HG03196 (cell line): ENCODE measurements around the gene LPO.

Experiments used
- ATAC-seq: cut with Tn5 transposase; IDR thresholded peaks from one replicate; pipeline ENCODE4 v1.9.1; 2021; ENCODE audit not compliant: unreplicated experiment

LPO gene

GRCh38 chr17:58302919-58303585 lies 64.7 kb downstream of the LPO start:
- no peak for ATAC-seq

GRCh38 chr17:58303971-58304749 lies 65.8 kb downstream of the LPO start:
- ATAC-seq = no peak

DNA sequence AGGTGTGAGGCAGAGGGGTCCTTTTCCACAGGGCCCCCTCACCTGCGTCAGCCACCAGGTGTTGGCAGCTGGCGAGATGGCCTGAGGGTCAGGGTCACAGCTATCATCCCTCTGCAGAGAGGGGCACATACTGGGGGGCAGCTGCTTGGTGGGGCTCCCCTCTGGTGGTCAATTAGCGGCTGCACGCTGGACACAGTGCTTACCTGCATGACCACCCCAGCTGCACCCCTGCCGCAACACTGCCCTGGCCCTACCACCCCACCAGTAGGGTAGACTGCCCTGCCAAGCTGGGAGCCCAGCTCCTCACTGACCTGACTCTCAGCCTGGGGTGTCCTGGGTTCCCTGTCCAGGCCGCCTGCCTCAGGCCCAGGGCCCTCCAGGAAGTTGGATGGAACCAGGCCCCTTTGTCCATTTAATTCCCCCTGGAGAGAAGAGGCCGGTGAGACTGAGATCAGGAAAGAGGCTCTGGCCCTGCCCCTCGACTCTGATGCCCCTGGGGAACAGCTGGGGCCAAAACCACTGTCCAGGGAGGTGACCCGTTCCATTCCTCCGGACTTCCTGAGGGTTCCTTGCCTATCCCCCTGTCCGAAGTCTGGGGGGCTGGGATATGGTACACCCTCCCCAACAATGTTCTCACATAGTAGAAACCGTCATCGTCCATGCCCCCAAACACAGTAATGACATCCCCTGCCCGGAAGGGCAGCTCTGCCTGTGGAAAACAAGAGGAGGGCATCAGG lies 66.5 kb downstream of the LPO start:
- no peak for ATAC-seq

DNA sequence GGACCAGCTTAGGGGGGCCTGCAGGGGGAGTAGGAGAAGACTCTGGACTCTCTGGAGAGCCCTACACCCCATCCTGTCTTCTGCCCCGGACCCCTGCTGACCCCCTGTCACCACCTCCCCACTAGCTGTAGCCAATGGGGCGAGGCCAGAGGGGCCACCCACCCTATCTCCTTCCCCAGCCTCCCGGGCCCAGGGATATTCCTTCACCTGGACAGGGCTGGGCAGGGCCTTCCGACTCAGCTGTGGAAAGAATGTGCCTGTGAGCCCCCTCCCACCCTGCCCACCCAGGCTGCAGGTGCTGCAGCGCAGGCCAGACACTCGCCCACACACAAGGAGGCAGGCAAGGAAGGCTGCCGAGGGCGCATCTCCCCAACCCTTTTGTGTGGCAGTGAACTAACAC lies 67.2 kb downstream of the LPO start:
- ATAC-seq = no peak

DNA sequence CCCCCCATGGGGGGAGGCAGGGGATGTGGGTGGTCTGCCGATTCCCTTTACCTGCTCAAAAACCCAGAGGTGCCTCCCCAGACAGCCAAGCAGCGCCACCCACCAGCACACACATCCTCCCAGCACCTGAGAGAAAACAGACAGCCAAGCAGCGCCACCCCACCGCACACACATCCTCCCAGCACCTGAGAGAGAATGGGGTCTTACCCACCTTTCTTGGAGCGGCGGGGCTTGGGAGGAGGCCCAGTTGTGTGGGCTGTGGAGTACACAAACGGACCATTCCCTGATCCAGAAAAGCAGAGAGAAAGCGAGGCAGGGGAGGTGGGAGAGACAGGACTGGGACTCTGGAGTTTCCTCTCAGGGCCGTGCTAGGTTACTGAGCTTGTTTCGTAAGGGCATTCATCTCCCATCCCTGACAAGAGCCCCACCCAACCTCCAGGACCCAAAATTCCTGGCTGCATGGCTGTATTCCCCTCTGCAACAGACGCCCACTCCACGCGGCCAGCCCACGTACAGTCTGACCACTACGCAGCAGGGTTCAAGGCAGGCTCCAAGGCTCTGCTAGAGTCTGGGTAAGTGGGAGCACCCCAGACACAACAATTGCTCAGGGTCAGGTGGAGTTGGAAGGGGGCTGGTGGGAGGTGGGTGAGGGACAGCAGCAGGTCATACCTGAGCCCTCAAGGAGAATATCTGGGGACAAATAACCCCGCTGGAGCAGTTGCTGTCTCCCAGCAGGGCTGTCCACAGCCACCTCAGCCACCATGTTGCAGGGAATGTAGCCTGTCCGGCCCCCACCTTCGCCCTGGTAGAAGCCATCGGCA lies 68.0 kb downstream of the LPO start:
- ATAC-seq = no peak

DNA sequence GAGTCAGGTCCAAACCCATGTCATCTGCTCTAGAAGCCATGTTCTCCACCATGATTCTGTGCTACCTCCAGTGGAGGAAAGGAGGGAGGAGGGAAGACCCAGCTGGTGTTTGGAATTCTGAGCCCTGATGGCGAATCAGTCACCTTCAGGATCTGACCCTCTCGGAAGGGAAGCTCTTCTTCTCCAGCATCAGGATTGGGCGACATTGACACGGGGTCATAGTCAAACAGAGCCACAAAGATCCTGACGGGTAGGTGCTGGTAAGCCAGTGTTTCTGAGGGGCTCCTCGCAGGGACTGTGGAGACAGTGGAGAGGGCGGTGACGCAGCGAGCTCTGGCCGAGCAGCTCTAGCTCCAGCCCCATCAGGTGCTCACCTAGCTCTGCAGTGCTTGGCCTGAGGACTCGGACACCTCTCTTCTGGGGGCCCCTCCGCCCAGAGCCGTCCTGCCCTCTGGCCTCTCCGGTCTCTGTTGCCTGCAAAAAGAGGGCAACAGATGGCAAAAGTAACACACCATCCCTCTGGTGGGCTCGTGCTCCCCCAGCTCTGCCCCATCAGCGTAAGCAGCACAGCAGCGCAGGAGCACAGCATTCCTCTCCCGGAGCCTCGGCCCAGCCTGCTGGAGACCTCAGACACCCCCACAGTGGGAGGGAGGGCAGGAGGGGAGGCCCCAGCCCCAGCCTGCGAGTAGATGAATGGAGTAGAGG lies 69.2 kb downstream of the LPO start:
- ATAC-seq = no peak

GRCh38 chr17:58308173-58308984 lies 70.0 kb downstream of the LPO start:
- ATAC-seq = no peak

DNA sequence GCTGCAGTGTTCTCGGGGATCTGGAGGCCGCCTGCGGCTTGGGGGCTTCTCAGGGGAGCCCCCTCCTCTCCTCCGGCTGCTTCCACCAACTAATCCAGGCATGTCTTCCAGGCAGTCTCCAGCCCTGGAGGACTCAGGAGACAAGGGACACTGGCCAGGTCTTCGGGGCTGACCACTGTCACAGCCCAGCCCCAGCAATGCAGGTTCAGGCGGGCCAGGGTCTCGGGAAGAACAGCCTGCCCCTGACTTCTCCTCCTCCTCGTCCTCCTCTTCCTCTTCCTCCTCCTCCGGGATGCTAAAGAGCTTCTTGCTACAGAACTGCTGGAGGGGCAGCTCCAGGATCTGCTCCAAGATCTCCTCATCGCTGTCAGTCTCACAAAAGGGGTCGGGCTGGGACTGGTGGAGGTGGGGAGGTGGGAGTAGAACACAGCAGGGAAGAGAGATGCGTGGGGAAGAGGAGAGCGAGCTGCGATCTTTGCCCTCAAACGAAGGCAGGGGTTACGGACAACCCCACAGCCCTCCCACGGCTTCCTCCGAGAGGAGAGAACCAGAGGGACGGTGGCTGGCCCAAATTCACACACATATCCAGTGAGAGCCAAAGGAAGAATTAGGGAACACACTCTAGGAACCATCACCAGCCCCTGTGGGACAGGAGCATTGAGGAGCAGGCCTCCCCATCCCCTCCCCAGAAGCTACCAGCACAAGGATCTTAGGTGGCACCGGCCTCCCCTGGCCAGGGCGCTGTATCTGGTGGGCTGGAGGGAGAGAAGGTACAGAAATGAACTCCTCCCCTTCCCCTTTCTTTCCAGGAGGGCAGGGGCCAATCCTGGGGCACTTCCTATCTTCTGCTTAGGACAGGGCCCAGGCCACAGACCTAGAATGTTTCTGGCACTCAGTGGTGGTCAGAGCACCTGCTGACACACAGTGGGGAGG lies 70.9 kb downstream of the LPO start:
- ATAC-seq = no peak

GRCh38 chr17:58309918-58310259 lies 71.5 kb downstream of the LPO start:
- ATAC-seq = no peak

DNA sequence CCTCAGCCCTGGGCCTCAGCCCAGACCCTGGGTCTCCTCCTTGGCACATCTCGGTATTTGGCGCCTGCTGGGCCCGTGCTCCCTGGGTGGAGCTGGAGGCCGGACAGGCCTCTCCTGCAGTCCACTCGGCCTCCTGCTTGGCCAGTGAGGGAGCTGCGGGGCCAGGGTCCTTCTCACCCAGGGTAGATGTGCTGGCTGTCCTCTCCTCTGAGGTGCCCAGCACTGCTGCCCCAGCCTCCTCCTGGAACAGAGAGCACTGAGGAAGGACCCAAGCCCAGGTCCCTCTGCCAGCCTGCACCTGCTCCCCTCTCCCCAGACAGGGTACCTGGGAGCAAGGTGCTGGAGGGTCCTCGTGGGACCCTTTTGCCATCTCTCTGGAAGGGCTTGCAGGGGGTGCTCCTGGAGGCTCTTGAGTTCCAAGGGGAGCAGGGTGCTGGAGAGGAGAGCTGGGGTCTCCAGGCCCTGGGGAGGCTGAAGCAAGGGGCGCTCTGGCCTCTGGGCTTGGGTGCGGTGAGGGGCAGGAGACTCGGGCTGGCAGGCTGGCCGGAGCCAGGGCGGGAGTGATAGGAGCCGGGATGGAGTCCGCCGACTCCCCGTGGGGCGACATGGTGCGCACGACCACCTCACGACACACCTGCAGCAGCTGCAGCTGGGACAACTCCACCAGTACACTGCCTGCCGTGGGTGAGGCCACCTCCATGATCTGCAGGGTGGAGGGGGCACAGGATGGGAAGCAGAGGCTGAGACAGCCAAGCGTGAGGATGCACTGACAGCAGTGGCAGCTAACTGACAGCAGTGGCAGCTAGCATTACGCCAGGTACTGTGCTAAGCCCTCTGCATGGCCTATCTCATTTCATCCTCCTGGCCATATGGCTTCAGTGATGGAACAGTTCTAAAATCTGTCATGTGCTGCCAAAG lies 72.4 kb downstream of the LPO start:
- no peak for ATAC-seq

DNA sequence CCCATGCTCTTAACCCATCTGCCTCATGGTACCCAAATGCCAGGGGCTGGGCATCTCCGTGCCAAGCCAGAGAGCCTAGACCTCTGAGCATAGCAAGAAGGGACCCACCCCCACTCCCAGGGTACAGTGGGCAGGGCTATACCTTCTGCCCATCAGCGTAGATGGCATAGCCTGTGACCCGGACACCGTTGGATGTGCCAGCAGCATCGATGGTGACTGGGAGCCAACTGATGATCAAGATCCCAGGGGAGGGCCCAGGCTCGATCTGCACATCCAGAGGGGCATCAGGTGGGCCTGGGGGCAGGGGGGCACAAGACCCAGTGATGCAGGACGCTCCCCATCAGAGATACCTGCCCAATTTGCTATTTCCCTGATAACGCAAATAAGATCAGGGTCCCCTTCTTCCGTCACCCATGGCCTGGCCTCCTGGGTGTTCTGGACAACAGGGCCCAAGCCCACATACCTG lies 73.1 kb downstream of the LPO start:
- ATAC-seq = no peak

DNA sequence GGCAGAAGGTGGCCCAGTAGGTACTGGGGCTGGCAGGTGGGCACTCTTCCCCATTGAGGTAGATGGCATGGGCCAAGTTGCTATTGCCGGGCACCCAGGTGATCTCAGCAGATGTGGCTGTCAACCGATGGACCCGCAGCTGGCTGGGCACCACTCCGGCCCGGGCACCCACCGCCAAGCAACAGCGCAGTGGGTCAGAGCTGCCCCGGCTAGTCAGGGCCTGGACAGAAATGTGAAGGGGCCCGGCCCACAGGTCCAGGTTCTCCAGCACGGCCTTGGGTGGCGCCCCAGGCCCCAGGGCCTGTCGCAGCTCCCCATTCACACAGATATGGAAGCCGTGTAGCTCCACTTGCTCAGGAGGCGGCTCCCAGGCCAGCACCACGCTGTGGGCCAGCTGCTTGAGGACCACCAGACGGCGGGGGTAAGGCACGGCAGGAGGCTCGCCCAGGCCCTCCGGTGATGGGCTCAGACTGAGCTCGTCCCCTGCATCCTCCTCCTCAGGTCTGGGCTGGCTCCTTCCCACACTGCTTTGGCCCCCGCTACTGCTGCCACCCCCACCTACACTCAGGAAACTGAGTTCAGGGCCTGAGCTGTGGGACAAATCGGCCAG lies 73.7 kb downstream of the LPO start:
- ATAC-seq = no peak

DNA sequence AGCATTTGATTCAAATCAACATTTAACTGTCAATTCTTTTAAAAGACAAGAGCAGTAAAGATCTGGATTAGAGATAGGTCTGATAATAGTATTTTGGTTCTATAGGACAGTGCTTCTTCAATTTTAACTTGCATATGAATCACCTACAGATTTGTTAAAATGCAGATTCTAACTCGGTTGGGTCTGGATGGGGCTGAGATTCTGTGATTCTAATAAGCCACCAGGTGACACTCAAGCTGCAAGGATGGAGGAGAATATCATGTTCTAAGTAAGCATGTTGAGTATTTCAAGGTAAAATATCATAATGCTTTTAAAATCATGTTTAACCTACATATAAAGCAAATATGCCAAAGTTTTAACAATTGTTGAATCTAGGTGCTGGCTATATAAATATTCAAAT lies 74.4 kb downstream of the LPO start:
- no peak for ATAC-seq

DNA sequence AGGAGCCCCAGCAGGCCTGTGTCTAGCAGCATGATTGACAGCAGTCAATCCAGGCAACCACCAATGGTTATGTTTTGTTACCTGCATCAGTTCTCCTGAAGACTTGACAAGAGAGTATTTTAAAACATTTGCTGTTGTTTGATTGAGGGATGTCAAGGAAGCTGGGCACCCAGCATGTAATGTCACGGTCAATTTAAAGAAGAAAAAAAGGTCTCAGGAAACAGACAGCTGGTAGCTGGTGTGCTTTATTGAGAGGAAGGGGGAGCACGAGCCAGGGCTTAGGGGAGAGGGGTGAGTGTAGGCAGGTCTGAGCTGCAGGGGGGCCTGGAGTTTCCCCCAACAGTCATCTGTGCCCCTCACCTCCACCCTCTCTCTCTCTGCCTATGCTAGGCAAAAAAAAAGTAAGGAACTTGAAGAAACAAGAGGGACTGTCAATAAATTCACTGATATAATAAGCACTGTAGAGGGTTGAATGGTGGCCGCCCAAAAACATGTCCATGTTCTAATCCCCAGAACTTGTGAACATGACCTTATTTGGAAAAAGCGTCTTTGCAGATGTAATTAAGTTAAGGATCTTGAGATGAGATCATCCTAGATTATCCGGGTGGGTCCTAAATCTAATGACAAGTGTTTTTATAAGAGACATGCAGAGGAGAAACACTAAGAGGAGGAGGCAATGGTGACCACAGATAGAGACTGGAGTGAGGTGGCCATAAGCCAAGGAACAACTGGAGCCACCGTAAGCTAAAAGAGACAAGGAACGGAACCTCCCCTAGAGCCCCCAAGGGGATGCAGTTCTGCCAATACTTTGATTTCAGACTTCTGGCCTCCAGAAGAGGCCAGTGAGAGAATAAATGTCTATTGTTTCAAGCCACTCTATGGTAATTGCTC lies 75.7 kb downstream of the LPO start:
- no peak for ATAC-seq

- no peak for ATAC-seq
These were observed 76.3 kb downstream of the LPO start for GRCh38 chr17:58314706-58315015.

GRCh38 chr17:58315281-58315711 lies 76.9 kb downstream of the LPO start:
- ATAC-seq = no peak
